A673 (cell line): ENCODE results near the gene CDK7.

ENCODE experiments used
- EZH2 ChIP-seq: fragments of 200-600 bp; sonication (generic); IDR thresholded peaks from 2 replicates; pipeline ENCODE4 v1.6.1; 2017; ENCODE audit warnings: borderline replicate concordance, low read depth, mild to moderate bottlenecking, mixed read lengths, antibody characterized with exemption, low read length; ENCODE audit not compliant: poor library complexity, severe bottlenecking
- TF ChIP-seq, protein P1 (sequence below): fragments of 300-800, 200-600 bp; sonication (generic); conservative IDR thresholded peaks from 2 replicates; pipeline ENCODE4 v1.5.1; 2017; ENCODE audit warnings: low read depth, mild to moderate bottlenecking, antibody characterized with exemption, low read length, moderate library complexity, mixed read lengths

DNA sequence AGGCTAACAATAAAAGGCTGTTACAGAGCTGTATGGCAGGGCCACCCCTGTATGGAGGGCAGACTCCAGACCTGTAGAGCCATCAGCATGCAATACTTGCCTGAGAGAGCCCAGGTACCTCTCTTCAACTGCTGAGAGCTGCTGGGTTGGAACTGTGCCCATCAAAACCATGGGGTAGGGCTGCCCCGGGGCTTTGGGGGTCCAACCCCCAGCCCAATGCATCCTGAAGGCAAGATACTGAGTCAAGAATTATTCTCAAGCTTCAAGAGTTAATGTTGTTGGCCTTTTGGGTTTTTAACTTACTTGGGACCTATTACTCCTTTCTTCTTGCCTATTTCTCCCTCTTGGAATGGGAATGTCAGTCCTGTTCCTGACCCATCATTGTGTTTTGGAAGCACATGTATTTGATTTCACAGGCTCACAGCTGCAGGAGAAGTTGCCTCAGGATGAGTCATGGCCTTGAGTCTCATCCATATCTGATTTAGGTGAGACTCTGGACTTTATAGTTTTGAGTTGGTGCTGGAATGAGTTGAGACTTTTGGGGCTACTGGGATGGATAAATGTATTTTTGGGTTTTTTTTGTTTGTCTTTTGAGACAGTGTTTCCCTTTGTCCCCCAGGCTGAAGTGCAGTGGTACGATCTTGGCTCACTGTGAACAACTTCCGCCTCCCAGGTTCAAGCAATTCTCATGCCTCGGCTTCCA lies 21.0 kb upstream of the CDK7 start:
- TF ChIP-seq, protein P1, sequence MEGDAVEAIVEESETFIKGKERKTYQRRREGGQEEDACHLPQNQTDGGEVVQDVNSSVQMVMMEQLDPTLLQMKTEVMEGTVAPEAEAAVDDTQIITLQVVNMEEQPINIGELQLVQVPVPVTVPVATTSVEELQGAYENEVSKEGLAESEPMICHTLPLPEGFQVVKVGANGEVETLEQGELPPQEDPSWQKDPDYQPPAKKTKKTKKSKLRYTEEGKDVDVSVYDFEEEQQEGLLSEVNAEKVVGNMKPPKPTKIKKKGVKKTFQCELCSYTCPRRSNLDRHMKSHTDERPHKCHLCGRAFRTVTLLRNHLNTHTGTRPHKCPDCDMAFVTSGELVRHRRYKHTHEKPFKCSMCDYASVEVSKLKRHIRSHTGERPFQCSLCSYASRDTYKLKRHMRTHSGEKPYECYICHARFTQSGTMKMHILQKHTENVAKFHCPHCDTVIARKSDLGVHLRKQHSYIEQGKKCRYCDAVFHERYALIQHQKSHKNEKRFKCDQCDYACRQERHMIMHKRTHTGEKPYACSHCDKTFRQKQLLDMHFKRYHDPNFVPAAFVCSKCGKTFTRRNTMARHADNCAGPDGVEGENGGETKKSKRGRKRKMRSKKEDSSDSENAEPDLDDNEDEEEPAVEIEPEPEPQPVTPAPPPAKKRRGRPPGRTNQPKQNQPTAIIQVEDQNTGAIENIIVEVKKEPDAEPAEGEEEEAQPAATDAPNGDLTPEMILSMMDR = no peak
- no peak for TF ChIP-seq EZH2
